ENCODE results near the gene ARAP3. TPM values are rescaled to one million over a fixed set of nuclear protein-coding genes. Genes with fewer than 3 reads are reported as not detected.
A peak's percentile ranks its signal among the peaks of the same experiment; 100 is the strongest.

ARAP3 gene
- total RNA-seq, 1 experiment from 2014 or later: 19.8 TPM

DNA sequence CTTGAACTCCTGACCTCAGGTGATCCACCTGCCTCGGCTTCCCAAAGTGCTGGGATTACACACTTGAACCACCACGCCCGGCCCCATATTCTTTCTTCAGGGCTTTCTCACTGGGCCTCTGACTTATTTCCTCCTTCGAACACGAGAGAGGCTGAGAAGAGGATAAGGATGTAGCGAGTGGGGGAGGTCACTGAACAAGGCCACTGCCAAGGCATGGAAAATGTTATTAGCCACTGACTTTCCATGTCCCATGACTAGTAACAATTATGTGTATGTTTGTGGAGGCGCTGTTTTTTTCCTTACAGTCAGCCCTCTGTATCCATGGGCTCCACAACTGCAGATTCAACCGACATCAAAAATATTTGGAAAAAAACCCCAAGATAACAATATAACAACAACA, 18.5 kb downstream of the ARAP3 start:
- Mint-ChIP-seq H3K36me3 (ENCODE audit: insufficient read depth, unreplicated experiment) (peaks cover 19% of the 10 kb centered on the region), H3K9me3 (ENCODE audit: unreplicated experiment) (no peaks in the 10 kb centered on the region), H3K4me3 (ENCODE audit: unreplicated experiment) (no peak overlapping the region), H3K4me1 (ENCODE audit: insufficient read depth, unreplicated experiment) (peaks cover 4% of the 10 kb centered on the region), H3K27me3 (ENCODE audit: insufficient read depth, unreplicated experiment) (no peaks in the 10 kb centered on the region), H3K27ac (ENCODE audit: low read depth, unreplicated experiment) (no peak overlapping the region)
- ChIA-PET POLR2A (interaction anchor here (1.0 to 1.6 kb wide), 2 partner anchors 11 to 20 kb away, joined by 3 to 4 read pairs; no protein-coding TSS in a partner anchor), CTCF (interaction anchor here (0.5 to 11.4 kb wide), 17 partner anchors 12 to 1234 kb away, joined by 3 to 123 read pairs (median 4); partner anchors contain the start of genes ARAP3 and FCHSD1)
- no TSS peak for BruUV-seq (replicated peaks)
- TF ChIP-seq, protein P1, sequence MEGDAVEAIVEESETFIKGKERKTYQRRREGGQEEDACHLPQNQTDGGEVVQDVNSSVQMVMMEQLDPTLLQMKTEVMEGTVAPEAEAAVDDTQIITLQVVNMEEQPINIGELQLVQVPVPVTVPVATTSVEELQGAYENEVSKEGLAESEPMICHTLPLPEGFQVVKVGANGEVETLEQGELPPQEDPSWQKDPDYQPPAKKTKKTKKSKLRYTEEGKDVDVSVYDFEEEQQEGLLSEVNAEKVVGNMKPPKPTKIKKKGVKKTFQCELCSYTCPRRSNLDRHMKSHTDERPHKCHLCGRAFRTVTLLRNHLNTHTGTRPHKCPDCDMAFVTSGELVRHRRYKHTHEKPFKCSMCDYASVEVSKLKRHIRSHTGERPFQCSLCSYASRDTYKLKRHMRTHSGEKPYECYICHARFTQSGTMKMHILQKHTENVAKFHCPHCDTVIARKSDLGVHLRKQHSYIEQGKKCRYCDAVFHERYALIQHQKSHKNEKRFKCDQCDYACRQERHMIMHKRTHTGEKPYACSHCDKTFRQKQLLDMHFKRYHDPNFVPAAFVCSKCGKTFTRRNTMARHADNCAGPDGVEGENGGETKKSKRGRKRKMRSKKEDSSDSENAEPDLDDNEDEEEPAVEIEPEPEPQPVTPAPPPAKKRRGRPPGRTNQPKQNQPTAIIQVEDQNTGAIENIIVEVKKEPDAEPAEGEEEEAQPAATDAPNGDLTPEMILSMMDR (IDR thresholded peaks at IDR 0.05; ENCODE audit: unreplicated experiment): no peak
- no peak for DNase-seq (ENCODE audit: unreplicated experiment)
- intact Hi-C loops (cut with micrococcal nuclease): no loop called here

DNA sequence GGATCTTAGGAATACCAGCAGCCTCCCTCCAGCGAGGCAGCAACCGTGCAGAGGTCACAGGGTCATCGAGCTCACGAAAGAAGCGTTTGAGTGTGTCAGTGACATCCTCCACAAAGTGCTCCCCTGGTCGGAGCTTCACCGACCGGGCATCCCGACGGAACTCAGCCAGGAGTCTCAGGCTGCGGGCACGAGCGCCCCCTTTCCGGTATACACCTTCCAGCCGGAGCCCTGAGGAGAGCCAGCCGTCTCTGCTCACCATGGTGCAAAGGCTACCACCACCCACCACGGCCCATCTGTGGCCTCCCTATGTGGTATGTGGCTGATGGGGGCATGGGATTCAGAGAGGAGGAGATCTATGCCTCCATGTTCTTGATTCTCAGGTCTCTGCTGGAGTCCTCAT, 20.0 kb downstream of the ARAP3 start:
- TF ChIP-seq, protein P1 (IDR thresholded peaks at IDR 0.05; ENCODE audit: unreplicated experiment): no peak
- POLR2A ChIA-PET: interaction anchor here (1.6 kb wide), 1 partner anchor 10 kb away, joined by 4 read pairs; no protein-coding TSS in a partner anchor
- Mint-ChIP-seq H3K27me3 (ENCODE audit: insufficient read depth, unreplicated experiment) (no peaks in the 10 kb centered on the region), H3K36me3 (ENCODE audit: insufficient read depth, unreplicated experiment) (peaks cover 17% of the 10 kb centered on the region), H3K27ac (ENCODE audit: low read depth, unreplicated experiment) (no peak overlapping the region), H3K4me3 (ENCODE audit: unreplicated experiment) (no peak overlapping the region), H3K9me3 (ENCODE audit: unreplicated experiment) (no peaks in the 10 kb centered on the region), H3K4me1 (ENCODE audit: insufficient read depth, unreplicated experiment) (peaks cover 12% of the 10 kb centered on the region)
- CTCF ChIA-PET: interaction anchor here (0.7 to 11.4 kb wide), 3 partner anchors 31 to 43 kb away, joined by 3 to 123 read pairs (median 3); partner anchors contain the start of gene DIAPH1
- BruUV-seq (replicated peaks): no TSS peak
- DNase-seq (ENCODE audit: unreplicated experiment): no peak
- intact Hi-C loops (cut with micrococcal nuclease): no loop called here

DNA sequence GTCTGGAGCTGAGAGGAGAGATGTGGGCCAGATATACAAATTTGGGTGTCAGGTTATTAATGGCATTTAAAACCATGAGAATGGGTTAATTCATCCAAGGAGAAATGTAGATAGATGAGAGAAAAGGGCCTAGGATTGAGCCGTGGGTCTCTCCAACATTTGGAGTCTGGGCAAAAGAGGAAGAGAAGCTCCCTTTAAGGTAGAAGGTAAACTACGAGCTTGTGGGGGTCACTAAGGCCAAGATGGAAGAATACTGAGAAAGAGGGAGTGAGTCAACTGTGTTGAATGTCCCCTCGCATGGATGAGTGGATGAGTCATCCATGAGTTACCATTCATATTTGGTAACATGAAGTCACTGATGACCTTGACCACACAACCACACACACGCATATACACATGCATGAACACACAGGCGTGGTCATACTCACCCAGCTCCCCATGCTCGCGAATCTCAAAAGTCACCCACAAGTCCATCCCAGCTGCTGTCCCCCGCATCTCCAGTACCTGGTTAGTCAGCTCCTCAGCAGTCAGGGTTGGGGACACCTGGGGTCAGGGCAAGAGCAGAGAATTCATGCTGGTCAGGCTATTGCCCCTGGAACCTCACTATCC, 24.0 kb downstream of the ARAP3 start:
- H3K4me1 Mint-ChIP-seq (ENCODE audit: insufficient read depth, unreplicated experiment): peaks cover 7% of the 10 kb centered on the region
- DNase-seq (ENCODE audit: unreplicated experiment): peak; percentile 79
- H3K9me3 Mint-ChIP-seq (ENCODE audit: unreplicated experiment): no peaks in the 10 kb centered on the region
- peaks cover 17% of the 10 kb centered on the region for H3K36me3 Mint-ChIP-seq (ENCODE audit: insufficient read depth, unreplicated experiment)
- intact Hi-C loops (cut with micrococcal nuclease): no loop called here
- no TSS peak for BruUV-seq (replicated peaks)
- H3K4me3 Mint-ChIP-seq (ENCODE audit: unreplicated experiment): no peak overlapping the region
- TF ChIP-seq, protein P1 (IDR thresholded peaks at IDR 0.05; ENCODE audit: unreplicated experiment): no peak
- no peak overlapping the region for H3K27ac Mint-ChIP-seq (ENCODE audit: low read depth, unreplicated experiment)
- no peaks in the 10 kb centered on the region for H3K27me3 Mint-ChIP-seq (ENCODE audit: insufficient read depth, unreplicated experiment)
- POLR2A ChIA-PET: interaction anchor here (0.9 to 1.0 kb wide), 2 partner anchors 20 to 22 kb away, joined by 3 to 4 read pairs; no protein-coding TSS in a partner anchor
- CTCF ChIA-PET: interaction anchor here (1.0 to 4.3 kb wide), 6 partner anchors 20 to 303 kb away, joined by 3 to 29 read pairs (median 6); partner anchors contain the start of genes DIAPH1 and PCDH1

DNA sequence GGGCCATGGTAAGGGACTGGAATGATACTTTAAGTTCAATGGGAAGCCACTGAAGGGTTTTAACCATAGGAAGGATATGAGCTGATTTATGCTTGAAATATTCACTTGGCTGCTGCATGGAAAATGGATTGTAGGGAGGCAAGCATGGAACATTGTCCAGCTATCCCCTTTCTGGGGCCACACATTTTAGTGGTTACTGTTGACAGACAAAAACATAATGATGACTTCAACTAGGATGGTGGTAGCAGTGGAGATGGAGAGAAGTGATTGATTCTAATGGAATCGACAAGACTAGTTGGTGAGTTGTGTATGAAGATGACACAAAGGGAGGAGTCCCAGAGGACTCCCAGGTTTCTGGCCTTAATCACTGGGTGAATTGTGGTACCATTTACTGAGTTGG, 24.6 kb downstream of the ARAP3 start:
- Mint-ChIP-seq H3K27me3 (ENCODE audit: insufficient read depth, unreplicated experiment) (no peaks in the 10 kb centered on the region), H3K27ac (ENCODE audit: low read depth, unreplicated experiment) (no peak overlapping the region), H3K9me3 (ENCODE audit: unreplicated experiment) (no peaks in the 10 kb centered on the region), H3K36me3 (ENCODE audit: insufficient read depth, unreplicated experiment) (peaks cover 17% of the 10 kb centered on the region), H3K4me3 (ENCODE audit: unreplicated experiment) (no peak overlapping the region), H3K4me1 (ENCODE audit: insufficient read depth, unreplicated experiment) (peaks cover 10% of the 10 kb centered on the region)
- DNase-seq (ENCODE audit: unreplicated experiment): no peak
- intact Hi-C loops (cut with micrococcal nuclease): no loop called here
- TF ChIP-seq, protein P1 (IDR thresholded peaks at IDR 0.05; ENCODE audit: unreplicated experiment): no peak
- ChIA-PET POLR2A (interaction anchor here (0.9 to 1.0 kb wide), 2 partner anchors 19 to 21 kb away, joined by 3 to 4 read pairs; no protein-coding TSS in a partner anchor), CTCF (interaction anchor here (1.0 to 4.3 kb wide), 8 partner anchors 12 to 303 kb away, joined by 4 to 29 read pairs (median 6); partner anchors contain the start of genes DIAPH1 and PCDH1)
- no TSS peak for BruUV-seq (replicated peaks)

Measured in MCF 10A (cell line).